A673 (cell line): Measurements from ENCODE around the gene SP8. TPM values are rescaled to one million over a fixed set of nuclear protein-coding genes. Genes with fewer than 3 reads are reported as not detected.

Source experiments
- BruUV-seq: library from RNA; stranded (reverse); fragments of 400-500 nt; replicated peaks from 2 replicates; lab custom pipeline; 2021; lab: Mats Ljungman, UMichigan
- CTCF ChIA-PET: fragments of 300-600 bp; sonication (Branson Sonifier 250); formaldehyde crosslinking; loops from one replicate; lab custom pipeline; 2022; ENCODE audit warnings: antibody characterized with exemption; lab: Charles Lee
- POLR2A ChIA-PET: fragments of 300-600 bp; sonication (Branson Sonifier 250); formaldehyde crosslinking; loops from one replicate; lab custom pipeline; 2022; ENCODE audit warnings: antibody characterized with exemption; ENCODE audit not compliant: low non-redundant PET; lab: Charles Lee
- DNase-seq: peaks from one replicate; pipeline ENCODE4 v3.0.0-alpha.2; 2015; ENCODE audit warnings: low spot score
- H3K27ac ChIP-seq: fragments of 200-600 bp; sonication (generic); 2 replicates; pipeline ENCODE4 v1.5.1; 2016; ENCODE audit warnings: mixed run types, low read depth, mild to moderate bottlenecking, mixed read lengths, antibody characterized with exemption, low read length; ENCODE audit not compliant: poor library complexity, severe bottlenecking
- H3K27me3 ChIP-seq: fragments of 200-600 bp; sonication (generic); replicated peaks from 2 replicates; pipeline ENCODE4 v1.6.1; 2017; ENCODE audit warnings: mixed run types, low read depth, mild to moderate bottlenecking, mixed read lengths, antibody characterized with exemption, low read length; ENCODE audit not compliant: insufficient read depth, poor library complexity
- H3K36me3 ChIP-seq: fragments of 200-600 bp; sonication (generic); 2 replicates; pipeline ENCODE4 v1.6.1; 2016; ENCODE audit warnings: mixed run types, mild to moderate bottlenecking, mixed read lengths, antibody characterized with exemption, low read length; ENCODE audit not compliant: insufficient read depth, poor library complexity, severe bottlenecking
- H3K4me1 ChIP-seq: fragments of 200-600 bp; sonication (generic); 2 replicates; pipeline ENCODE4 v1.6.1; 2017; ENCODE audit warnings: mixed run types, mild to moderate bottlenecking, mixed read lengths, antibody characterized with exemption, low read length; ENCODE audit not compliant: insufficient read depth, poor library complexity, severe bottlenecking
- H3K4me3 ChIP-seq: fragments of 200-600 bp; sonication (generic); 2 replicates; pipeline ENCODE4 v1.5.1; 2016; ENCODE audit warnings: low read depth, mixed run types, mild to moderate bottlenecking, mixed read lengths, low read length; ENCODE audit not compliant: poor library complexity, severe bottlenecking
- H3K9me3 ChIP-seq: fragments of 200-600 bp; sonication (generic); 2 replicates; pipeline ENCODE4 v1.6.1; 2016; ENCODE audit warnings: mixed run types, low read depth, mild to moderate bottlenecking, mixed read lengths, antibody characterized with exemption, low read length; ENCODE audit not compliant: poor library complexity, severe bottlenecking
- EZH2 ChIP-seq: fragments of 200-600 bp; sonication (generic); IDR thresholded peaks from 2 replicates; pipeline ENCODE4 v1.6.1; 2017; ENCODE audit warnings: borderline replicate concordance, low read depth, mild to moderate bottlenecking, mixed read lengths, antibody characterized with exemption, low read length; ENCODE audit not compliant: poor library complexity, severe bottlenecking
- intact Hi-C: fragments of 100-400 bp; cut with micrococcal nuclease; formaldehyde crosslinking; loops from one replicate; pipeline ENCODE4 v1.10.0; 2022; ENCODE audit not compliant: unreplicated experiment
- total RNA-seq: library from RNA; stranded (reverse); gene quantifications from 2 replicates; pipeline ENCODE4 v1.2.3, GENCODE V29; 2021
- TF ChIP-seq, protein P1 (sequence below): fragments of 300-800, 200-600 bp; sonication (generic); conservative IDR thresholded peaks from 2 replicates; pipeline ENCODE4 v1.5.1; 2017; ENCODE audit warnings: low read depth, mild to moderate bottlenecking, antibody characterized with exemption, low read length, moderate library complexity, mixed read lengths

Gene SP8
- total RNA-seq, 1 experiment from 2014 or later = not detected

DNA sequence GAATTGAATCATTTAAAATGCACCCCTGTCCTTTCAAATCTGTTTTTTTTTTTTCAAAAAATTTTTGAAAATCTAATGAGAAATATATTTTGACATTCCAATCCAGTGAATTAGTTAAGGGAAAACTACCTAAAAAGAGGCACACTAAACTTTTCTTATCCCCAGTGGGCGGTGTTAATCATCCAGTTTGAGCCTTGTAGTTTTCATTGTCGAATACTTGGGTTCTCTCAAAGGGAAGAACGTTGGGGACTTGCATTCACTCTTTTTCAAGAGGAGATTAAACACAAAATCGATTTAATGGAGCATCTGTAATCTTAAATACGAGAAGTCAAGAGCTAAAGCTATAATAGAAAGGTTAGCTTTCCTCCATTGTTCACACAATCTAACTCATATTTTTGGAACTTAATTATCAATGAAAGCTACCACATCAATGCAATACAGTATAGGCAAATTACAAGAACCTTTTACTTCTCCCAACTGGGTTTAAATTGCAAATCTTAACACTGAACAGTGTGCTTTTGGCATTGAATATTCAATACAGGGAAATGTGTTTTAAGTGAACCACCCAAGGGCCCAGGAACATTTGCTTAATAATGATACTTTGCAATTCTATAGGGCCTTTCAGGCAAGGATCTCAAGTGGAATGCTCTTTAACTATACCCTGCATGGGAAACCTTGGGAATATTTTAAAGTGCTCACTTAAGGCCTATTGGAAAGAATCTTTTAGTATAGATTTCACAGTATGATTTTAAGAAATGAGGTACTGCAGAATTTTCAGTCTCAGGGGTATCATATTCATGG is 13.1 kb upstream of the SP8 start:
- TF ChIP-seq, protein P1, sequence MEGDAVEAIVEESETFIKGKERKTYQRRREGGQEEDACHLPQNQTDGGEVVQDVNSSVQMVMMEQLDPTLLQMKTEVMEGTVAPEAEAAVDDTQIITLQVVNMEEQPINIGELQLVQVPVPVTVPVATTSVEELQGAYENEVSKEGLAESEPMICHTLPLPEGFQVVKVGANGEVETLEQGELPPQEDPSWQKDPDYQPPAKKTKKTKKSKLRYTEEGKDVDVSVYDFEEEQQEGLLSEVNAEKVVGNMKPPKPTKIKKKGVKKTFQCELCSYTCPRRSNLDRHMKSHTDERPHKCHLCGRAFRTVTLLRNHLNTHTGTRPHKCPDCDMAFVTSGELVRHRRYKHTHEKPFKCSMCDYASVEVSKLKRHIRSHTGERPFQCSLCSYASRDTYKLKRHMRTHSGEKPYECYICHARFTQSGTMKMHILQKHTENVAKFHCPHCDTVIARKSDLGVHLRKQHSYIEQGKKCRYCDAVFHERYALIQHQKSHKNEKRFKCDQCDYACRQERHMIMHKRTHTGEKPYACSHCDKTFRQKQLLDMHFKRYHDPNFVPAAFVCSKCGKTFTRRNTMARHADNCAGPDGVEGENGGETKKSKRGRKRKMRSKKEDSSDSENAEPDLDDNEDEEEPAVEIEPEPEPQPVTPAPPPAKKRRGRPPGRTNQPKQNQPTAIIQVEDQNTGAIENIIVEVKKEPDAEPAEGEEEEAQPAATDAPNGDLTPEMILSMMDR = no peak
- no peak for TF ChIP-seq EZH2
- H3K4me1 ChIP-seq = peaks cover 4% of the 10 kb centered on the region
- no peak overlapping the region for H3K4me3 ChIP-seq
- no peaks in the 10 kb centered on the region for H3K9me3 ChIP-seq
- ChIA-PET POLR2A (no interaction called here), CTCF (no interaction called here)
- DNase-seq = no peak
- BruUV-seq = no TSS peak
- no peaks in the 10 kb centered on the region for H3K36me3 ChIP-seq
- intact Hi-C loops = no loop called here
- no peak overlapping the region for H3K27ac ChIP-seq
- H3K27me3 ChIP-seq = peaks cover 68% of the 10 kb centered on the region

DNA sequence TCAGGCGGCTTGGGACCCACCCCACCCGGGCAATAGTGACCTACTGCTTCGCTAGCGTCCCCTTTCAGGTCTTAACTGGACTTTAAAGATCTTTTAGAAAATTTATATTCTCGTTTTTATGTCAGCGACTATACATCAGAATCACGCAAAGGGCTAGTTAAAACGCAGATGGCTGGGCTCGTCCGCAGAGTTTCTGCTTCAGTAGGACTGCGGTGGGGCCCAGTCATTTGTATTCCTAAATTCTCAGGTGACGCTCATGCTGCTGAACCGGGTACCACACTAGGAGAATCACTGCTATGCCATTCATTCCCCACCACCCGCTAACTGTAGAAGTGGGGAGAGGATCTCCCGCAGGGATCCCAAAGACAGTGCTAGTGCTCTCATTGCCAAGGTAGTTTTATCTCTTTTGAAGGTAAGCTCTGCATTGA is 12.0 kb upstream of the SP8 start:
- CTCF ChIA-PET = no interaction called here
- DNase-seq = no peak

DNA sequence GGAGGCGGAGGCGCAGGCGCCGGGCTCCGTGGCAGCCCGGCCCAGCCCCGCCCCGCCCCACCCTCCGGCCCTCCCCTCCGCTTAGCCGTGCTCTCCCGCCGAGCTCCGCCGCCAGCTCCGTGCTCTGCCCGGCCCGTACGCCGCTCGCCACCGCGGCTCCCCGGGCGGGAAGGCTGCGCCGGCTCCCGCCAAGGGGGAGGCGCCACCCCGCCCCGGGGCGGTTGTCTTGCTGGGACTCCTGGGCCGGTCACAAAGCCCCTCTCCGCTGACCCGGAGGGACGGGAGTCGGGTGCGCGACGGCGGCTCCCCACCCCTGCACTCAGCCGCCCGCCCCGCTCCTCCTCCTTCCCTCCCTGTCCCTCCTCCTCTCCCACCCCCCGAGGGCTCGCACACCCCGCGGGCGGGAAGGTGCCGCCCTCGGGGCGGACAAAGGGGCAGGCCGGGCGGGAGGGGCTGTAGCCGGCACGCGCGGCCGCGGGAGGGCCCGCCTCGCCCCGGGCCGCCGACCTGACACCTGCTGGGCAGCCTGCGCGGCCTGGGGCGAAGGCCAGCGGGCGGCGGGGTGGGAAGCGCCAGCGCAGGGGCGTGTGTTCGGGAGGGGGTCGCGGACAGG is 11.5 kb upstream of the SP8 start:
- peak; percentile 48 for DNase-seq
- CTCF ChIA-PET = no interaction called here
- H3K27ac ChIP-seq = no peak overlapping the region
- TF ChIP-seq EZH2 = no peak
- TF ChIP-seq, protein P1 = no peak
- H3K27me3 ChIP-seq = peaks cover 81% of the 10 kb centered on the region
- H3K9me3 ChIP-seq = no peaks in the 10 kb centered on the region
- POLR2A ChIA-PET = no interaction called here
- intact Hi-C loops = no loop called here
- H3K36me3 ChIP-seq = no peaks in the 10 kb centered on the region
- peaks cover 4% of the 10 kb centered on the region for H3K4me1 ChIP-seq
- no TSS peak for BruUV-seq
- peak overlapping the region; percentile 34 for H3K4me3 ChIP-seq

More for the DNA sequence above, 12.0 kb upstream of the SP8 start:
- no peaks in the 10 kb centered on the region for H3K9me3 ChIP-seq
- no peaks in the 10 kb centered on the region for H3K36me3 ChIP-seq
- TF ChIP-seq, protein P1 = no peak
- TF ChIP-seq EZH2 = peak; percentile 69
- H3K27me3 ChIP-seq = peaks cover 77% of the 10 kb centered on the region
- no TSS peak for BruUV-seq
- no peak overlapping the region for H3K4me3 ChIP-seq
- POLR2A ChIA-PET = no interaction called here
- no peak overlapping the region for H3K27ac ChIP-seq
- intact Hi-C loops = no loop called here
- peaks cover 4% of the 10 kb centered on the region for H3K4me1 ChIP-seq
